ENCODE data around the gene KCNA3.

GRCh38 chr1:110696818-110697217, 22.1 kb upstream of the KCNA3 start:
- TF ChIP-seq, protein P1, sequence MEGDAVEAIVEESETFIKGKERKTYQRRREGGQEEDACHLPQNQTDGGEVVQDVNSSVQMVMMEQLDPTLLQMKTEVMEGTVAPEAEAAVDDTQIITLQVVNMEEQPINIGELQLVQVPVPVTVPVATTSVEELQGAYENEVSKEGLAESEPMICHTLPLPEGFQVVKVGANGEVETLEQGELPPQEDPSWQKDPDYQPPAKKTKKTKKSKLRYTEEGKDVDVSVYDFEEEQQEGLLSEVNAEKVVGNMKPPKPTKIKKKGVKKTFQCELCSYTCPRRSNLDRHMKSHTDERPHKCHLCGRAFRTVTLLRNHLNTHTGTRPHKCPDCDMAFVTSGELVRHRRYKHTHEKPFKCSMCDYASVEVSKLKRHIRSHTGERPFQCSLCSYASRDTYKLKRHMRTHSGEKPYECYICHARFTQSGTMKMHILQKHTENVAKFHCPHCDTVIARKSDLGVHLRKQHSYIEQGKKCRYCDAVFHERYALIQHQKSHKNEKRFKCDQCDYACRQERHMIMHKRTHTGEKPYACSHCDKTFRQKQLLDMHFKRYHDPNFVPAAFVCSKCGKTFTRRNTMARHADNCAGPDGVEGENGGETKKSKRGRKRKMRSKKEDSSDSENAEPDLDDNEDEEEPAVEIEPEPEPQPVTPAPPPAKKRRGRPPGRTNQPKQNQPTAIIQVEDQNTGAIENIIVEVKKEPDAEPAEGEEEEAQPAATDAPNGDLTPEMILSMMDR (IDR thresholded peaks at IDR 0.05), result no peak
- TF ChIP-seq POLR2A (IDR thresholded peaks at IDR 0.05), result no peak
